KG1 (cell line): ENCODE results near the gene CDC27.
"Not testable (repeated sequence)": the region's sequence is repeated elsewhere in the genome, so short reads cannot be mapped to it uniquely, and the experiment has no call there.

Source experiments
- DNase-seq: peaks from one replicate; lab custom pipeline; 2025; lab: John Stamatoyannopoulos, UW

The CDC27 gene, protein sequence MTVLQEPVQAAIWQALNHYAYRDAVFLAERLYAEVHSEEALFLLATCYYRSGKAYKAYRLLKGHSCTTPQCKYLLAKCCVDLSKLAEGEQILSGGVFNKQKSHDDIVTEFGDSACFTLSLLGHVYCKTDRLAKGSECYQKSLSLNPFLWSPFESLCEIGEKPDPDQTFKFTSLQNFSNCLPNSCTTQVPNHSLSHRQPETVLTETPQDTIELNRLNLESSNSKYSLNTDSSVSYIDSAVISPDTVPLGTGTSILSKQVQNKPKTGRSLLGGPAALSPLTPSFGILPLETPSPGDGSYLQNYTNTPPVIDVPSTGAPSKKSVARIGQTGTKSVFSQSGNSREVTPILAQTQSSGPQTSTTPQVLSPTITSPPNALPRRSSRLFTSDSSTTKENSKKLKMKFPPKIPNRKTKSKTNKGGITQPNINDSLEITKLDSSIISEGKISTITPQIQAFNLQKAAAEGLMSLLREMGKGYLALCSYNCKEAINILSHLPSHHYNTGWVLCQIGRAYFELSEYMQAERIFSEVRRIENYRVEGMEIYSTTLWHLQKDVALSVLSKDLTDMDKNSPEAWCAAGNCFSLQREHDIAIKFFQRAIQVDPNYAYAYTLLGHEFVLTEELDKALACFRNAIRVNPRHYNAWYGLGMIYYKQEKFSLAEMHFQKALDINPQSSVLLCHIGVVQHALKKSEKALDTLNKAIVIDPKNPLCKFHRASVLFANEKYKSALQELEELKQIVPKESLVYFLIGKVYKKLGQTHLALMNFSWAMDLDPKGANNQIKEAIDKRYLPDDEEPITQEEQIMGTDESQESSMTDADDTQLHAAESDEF

DNA sequence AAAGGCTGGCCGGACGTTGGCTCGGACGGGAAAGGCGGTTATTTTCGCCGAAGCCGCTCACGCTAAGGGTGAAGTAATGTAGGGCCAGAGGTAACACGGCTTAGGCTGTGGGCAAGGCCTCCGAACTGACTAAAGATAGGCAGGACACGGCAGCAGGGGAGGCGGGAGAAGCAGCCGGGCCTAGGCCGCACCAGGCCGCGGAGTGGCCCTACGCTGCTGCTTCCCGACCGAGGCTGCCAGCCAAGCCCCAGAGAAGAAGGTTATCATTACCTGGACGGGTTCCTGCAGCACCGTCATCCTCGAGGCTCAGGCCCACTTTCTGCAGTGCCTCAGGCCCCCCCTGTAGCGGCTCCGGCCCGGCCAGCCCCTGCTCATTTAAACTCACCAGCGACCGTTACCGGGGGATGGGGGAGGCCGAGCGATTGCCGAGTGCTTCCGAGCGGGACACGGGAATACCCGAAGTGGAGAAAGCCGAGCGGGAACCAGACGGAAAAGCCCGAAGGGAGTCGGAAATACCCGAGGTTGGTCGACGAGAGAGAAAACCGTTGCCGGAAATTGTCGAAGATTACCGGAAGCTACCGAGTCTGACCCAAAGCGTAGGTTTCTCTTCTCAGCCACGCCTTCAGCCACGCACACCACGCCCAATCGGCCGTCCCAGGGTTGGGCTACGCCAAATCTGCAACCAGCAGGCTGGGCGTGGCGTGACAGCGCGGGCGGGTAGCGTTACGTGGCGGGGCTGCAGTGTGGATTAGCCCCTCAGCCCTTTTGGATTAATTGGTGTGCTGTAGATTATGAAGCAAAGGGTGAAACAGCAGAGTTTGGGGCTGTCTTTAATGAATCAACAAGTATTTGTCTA lies at the start of gene CDC27:
Gene CDC27, minus strand, starts transcription at position 420 of the 856 bp plus-strand sequence. Its CDS starts 123 bp downstream, at position 297.
- DNase-seq = peak; percentile 100

DNA sequence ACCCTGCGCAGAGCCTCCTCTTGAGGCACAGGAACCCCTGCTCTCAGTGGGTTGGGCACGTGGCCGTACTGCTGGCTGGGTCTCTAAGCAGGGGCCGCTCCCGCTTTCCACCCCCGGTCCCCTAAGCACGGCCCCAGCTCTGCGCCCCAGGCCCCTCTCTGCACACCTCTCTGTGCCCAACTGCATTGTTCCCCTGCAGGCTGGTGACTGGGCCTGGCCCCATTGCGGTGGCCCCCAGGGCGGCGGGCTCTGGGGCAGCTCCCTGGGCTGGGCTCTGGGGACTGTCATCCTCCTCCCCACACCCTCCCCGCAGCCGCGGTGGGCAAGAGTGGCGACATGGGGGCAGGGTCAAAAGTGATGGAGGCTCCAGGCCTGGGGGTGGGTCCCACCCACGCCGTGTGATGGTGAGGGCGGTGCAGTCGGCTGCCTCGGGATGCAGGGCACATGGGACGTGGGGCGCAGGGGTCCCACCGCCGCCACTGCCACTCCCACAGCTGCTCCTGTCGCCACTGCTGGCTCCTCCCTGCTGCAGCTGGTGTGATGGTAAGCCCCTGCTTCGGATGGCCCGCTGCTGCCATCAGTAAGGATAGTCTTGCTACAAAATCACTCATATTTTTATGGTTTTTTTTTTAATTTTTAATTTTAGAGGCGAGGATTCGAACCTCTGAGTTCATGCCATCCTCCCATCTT lies 49.4 kb upstream of the CDC27 start:
- DNase-seq = no peak

DNA sequence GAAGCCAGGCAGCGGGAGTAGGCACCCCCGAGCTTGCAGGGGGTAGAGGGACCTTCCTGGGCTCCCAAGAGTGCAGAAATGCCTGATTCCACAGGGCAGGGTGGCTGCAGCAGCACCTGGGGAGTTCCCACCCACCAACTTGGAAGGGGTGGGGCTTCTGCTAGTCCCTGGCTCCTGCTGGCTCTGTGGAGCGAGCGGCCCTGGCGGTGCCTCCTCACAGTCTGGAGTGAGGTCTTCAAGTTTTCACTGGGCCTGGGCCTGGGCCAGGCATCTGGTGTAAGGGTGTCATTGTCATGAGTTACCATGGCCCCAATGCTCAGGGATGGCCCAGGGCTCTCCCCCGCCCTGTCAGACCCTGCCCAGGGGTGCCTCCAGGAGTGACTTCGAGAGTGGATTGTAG lies 48.7 kb upstream of the CDC27 start:
- no peak for DNase-seq

DNA sequence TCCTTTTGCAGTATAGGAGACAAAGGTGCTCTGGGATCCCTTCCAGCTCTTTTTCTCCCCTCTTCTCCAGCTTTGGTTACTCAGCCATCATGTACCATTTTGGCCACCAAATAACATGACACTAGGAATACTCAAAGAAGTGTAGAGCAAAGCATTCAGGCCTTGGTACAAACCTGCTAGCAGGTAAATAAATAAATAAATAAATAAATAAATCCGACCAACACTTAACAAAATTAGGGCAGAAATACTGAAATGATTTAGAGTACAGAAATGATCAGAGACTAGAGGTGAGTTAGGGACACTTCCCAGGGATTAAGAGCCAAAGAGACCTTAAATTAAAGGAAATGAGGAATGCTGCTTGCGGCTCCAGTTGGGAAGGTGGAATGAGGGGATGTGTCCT lies 46.8 kb upstream of the CDC27 start:
- no peak for DNase-seq

DNA sequence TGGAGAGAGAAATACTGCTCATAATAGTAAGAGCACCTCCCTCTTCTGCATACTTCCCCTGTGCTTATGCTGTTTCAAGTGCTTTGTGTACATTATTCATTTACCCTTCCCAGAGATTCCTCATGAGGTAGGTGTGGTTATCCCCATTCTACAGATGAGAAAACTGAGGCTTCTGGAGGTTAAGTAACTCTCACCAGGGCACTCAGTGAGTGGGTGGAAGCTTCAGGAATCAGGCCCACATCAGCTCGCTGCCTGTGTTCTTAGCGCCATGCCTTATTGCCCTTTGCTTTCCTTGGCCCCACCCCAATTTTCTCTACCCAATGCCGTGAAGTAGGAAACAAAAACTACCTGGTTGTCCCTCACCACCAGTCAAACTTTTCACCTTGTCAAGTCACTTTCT lies 46.4 kb upstream of the CDC27 start:
- DNase-seq = no peak

DNA sequence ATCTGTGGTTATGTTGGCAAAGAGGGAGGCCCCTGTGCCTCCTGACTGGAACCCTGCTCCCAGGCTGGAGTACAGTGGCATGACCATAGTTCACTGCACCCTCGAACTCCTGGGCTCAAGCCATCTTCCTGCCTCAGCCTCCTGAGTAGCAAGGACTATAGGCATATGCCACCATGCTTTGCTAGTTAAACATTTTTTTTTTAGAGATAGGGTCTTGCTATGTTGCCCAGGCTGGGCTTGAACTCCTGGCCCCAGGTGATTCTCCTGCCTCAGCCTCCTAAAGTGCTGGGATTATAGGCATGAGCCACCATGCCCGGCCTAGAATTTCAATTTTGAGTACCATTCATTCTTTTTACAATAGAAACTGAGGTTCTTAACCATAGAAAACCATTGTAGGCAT lies 43.4 kb upstream of the CDC27 start:
- no peak for DNase-seq

DNA sequence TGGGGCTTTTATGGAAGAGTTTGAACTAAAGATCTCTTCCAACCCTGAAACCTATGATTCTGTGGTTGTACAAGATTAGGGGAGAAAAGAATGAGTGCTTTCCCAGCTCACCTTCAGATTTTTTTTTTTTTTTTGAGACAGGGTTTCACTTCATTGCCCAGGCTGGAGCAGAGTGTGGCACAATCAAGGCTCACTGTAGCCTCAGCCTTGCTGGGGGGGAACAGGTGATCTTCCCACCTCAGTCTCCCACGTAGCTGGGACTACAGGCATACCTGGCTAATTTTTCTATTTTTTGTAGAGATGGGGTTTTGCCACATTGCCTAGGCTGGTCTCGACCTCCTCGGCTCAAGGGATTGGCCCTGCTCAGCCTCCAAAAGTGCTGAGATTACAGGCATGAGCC lies 42.8 kb upstream of the CDC27 start:
- no peak for DNase-seq

DNA sequence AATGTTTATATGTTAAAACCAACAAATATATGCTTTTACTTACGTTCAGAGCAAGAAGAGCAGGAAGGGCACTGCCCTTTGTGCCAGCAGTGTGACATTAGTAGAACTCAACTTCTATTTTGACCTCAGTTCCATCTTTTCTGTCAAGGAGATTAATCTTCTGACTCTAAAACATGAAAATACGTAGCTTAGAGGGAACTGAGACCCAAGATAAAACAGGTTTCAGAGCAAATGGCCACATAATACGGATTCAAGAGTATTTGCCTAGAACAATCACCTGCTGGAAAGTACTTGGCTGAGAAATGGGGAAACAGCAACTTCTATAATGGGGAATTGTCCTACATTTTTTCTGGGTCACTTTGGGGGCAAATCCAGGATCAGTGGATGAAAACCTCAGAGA lies 42.2 kb upstream of the CDC27 start:
- DNase-seq = no peak

DNA sequence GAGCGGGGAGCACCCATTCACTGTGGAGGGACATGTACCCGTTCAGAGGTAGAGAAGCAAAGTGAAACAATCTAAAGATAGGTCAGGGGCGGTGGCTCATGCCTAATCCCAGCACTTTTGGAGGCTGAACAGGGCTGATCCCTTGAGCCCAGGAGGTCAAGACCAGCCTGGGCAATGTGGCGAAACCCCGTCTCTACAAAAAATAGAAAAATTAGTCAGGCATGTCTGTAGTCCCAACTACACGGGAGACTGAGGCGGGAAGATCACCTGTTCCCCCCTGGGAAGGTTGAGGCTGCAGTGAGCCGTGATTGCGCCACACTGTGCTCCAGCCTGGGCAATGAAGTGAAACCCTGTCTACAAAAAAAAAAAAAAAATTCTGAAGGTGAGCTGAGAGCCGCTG lies 41.8 kb upstream of the CDC27 start:
- DNase-seq = no peak

DNA sequence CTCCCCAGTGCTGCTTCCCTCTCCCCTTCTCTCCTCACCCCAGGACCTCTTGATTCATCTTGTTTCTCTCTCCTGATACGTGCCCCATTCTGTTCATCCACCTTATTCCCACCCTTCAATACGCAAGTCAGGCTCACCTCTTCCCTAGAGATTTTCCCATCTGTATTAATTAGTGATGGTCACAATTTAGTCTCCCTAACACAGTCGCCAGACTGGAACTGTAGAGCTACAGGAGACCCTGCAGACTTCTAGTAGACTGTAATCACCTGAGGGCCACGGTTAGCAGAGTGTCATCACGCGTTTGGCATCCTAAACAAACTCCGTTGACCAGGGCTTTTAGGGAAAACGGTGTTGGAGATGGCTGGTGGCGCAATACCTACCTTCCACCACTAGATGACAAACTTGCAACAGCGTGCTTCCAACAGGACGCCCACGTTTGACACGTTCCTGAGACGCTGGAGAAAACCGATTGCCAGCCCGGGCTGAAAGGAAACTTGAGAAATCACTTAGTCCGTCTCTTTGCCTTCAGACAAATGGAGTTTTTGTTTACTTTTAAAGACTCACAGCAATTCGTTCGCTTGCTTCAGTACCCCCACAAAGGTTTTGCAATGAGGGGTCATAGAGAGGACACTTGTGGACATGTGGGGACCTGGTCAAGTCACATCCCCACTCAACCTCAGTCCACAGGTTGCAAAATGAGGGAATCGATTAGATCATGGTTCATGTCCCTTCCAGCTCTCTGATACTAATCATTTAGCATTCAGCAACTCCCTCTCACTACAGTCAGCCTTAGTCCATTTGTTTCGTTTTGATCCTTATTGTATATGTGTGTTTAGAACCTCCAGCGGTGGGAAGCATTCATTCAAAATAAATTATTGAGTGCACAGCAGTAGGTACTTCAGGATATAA lies 40.7 kb upstream of the CDC27 start:
- peak; percentile 52 for DNase-seq

DNA sequence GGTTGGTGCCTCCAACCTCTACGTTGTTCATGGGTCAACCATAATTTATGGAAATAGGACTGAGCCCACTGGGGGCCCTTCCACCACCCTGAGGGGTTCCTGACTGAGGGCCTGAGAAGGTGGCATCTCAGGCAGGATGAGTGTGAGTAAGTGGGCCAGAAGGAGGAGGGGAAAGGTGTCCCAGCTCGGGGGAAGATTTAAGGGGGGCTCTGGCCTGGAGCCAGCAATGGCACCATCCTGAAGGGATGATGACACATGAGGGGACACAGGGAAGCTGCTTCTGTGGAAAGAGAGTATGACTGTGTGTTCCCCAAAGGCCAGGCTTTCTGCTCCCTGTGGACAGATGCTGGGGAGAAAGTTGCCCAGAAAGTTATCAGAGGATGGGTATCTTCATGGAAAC lies 38.8 kb upstream of the CDC27 start:
- DNase-seq = no peak

DNA sequence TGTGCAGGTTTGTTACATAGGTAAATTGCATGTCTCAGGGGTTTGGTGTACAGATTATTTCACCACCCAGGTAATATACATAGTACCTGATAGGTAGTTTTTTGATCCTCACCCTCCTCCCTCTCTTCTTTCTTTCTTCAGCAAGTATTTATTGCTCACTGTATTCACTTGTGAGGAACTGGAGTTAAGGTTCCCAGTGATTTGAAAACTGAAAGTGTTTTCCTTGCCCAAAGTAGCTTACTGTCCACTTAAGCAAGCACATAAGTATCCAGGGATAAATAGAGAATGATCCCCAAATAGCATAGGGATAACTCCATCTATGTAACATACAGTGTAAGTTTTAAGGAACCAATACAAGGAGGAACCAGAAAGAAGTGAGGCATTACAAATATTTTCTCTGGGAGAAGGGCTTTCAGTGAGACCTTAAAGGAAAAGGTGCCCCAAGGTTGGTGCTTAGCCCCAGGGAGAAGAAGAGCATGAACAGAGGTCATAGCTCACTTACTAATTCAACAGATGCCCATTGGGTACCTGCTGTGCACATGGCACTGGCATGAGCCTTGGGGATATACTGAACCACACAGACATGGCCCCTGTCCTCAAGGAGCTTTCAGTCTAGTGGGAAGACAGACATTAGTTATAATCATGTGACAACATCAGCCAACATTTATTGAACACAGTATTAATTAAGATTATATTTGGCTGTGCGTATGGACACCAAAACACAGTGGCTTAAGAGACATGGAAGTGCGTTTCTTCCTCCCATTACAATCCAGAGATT lies 37.0 kb upstream of the CDC27 start:
- no peak for DNase-seq

DNA sequence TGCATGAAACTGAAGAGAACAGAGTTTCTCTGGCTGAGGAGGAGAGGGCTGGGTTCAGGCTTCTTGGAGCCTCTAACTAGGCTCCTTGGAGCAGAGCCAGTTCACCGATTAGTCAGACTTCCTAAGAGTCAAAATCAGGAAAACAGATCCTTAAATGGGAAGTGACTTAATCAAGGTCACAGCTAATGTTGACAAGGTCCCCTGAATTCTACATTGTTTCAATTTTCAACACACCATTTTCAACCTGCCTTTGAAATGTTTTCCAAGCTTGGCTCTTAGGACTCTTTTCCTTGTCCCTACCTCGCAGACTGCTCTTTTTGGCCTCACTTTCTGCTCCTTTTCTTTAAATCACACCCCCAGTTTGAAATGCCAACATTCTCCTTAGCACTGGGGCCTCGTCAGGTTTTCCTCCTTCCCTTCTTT lies 36.4 kb upstream of the CDC27 start:
- DNase-seq = no peak

DNA sequence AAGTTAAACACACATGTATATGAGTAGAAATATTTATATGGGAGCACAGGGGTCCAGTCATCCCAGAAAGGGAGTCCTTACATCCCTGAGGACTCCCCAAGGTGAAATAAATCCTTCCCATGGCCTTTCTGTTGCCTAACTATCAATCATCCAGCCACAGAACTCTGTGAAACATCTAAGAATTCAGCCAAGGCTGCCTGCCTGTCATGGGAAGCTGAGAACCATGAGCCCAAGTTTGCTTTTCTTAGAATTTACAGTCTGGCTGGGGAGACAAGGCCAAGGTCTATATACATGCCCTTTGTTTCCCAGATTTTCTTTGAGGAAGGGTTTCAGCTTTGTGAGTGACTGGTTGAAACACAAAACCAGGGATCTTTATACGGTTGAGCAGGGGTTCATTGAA lies 35.9 kb upstream of the CDC27 start:
- DNase-seq = no peak

DNA sequence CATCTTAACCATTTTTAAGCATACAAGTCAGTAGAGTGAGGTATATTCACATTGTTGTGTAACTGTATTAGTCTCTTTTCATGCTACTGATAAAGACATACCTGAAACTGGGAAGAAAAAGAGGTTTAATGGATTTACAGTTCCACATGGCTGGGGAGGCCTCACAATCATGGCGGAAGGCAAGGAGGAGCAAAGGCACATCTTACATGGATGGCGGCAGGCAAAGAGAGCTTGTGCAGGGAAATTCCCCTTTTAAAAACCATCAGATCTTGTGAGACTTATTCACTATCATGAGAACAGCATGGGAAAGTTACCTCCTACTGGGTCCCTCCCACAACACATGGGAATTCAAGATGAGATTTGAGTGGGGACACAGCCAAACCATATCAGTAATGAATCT lies 35.0 kb upstream of the CDC27 start:
- DNase-seq = not testable (repeated sequence)

DNA sequence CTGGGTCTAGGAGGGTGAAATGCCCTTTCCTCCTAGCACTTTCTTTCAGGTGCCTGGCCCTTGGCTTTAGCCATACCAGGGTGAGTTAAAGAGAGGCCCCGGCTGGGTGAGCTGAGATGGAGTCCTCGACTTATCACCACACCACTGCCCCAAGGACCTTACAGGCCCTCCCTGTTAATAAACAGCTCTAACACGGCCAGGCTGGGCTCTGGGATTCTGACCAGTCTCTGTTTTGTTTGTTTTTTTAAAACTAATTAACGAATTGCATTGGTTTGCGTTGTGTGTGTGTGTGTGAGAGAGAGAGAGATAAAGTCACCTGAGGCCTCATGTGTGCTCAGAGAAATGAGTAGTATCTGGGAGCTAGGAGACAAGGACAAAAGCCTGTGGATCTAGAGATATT lies 34.4 kb upstream of the CDC27 start:
- no peak for DNase-seq

DNA sequence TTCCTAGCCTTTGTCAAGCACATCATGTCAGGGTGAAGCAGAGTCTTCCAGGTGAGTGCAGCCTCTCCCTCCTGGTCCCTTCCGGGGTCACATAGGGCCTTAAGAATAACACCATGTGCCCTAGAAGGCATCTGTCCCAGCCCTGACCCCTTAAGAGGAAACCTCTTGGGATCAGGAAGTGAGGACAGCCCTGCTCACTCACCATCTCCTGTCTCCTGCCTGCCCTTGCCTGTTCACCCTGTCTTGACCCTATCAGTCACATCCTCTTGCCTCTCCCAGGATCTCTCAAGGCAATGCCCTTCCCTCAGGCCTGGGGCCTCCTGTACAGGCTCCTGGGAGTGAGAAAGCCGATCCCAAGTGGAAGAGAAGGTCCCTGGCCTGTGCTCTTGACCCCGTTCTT lies 33.9 kb upstream of the CDC27 start:
- no peak for DNase-seq

DNA sequence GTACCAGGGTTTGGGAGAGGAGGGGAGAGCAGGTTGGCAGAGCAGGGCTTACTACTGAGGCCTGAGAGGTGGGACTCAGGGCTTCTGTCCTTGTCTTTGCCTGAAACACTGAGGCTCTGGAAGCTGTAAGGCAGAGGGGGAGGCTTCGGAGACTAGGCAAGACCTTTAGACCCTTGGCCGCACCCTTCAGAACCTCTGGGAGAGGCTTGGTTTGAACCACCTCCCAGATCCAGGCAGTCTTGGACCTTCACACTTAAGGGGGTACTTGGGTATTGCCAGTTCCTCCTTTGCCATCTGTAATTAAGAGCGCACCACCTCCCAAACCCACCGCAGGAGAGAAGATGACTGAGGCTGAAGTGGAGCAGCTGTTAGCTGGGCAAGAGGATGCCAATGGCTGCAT lies 33.0 kb upstream of the CDC27 start:
- DNase-seq = no peak

DNA sequence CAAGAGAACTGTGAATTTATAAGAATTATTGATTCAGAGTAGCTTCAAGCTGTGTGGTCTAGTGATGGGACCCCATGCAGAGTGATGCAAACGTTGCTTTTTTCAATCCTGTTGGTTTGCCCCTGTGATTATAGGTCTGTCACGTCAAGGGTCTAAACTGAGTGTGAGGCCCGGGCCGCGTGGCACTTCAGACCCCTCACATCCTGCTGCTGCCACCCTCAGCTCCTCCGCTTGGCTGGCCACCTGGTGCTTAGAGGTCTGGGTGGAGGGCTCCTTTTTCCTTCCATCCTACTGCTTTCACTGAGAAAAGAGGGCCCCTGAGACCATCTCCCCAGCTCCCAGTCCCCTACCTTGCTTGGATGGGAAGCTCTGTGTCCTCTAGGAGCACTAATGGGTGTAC lies 32.1 kb upstream of the CDC27 start:
- DNase-seq = no peak

DNA sequence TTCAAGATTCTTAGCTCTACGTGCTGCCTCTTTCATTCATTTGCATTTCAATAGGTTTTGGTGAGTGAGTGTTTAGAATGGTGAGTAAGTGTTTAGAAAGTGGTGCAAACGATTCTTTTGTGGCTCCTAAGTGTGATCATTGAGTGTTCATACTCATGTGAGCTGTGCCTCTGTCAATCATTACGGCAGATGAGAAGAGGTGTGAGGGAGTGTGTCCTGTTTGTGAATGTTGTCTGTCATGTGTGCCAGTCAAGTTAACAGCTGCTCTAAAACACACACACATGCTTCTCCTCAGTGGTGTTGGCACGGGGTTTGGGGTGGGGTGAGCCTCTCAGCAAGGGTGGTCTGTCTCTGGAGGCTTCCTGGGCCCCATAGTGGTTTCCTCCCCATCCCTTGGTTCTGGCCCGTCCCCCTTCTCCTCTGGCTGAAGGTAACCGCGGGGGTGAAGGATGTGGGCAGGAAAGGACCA lies 31.5 kb upstream of the CDC27 start:
- peak; percentile 31 for DNase-seq
